22Rv1 (cell line): ENCODE measurements around the gene RFC1.
"Not testable (repeated sequence)": the region's sequence is repeated elsewhere in the genome, so short reads cannot be mapped to it uniquely, and the experiment has no call there.

Experiments used
- CTCF ChIP-seq: fragments of 450-650 bp; IDR thresholded peaks from 2 replicates; pipeline ENCODE4 v1.5.1; 2017; ENCODE audit warnings: mild to moderate bottlenecking
- ZFX ChIP-seq: fragments of 450-650 bp; IDR thresholded peaks from 2 replicates; pipeline ENCODE4 v1.6.1; 2017; ENCODE audit warnings: antibody characterized with exemption, borderline replicate concordance

DNA sequence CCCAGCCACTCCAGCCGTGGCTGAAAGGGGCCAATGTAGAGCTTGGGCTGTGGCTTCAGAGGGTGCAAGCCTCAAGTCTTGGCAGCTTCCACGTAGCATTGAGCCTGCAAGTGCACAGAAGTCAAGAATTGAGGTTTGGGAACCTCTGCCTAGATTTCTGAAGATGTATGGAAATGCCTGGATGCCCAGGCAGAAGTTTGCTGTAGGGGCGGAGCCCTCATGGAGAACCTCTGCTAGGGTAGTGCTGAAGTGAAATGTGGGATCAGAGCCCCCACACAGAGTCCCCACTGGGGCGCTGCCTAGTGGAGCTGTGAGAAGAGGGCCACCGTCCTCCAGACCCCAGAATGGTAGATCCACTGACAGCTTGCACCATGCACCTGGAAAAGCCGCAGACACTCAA, 5.0 kb upstream of the RFC1 start:
- not testable (repeated sequence) for TF ChIP-seq CTCF, ZFX
